HG03097 (cell line): Measurements from ENCODE around the gene SLC4A3.
"Not testable (repeated sequence)": the region's sequence is repeated elsewhere in the genome, so short reads cannot be mapped to it uniquely, and the experiment has no call there.

Experiments used
- ATAC-seq: cut with Tn5 transposase; IDR thresholded peaks from one replicate; pipeline ENCODE4 v1.9.1; 2021; ENCODE audit not compliant: unreplicated experiment, low FRiP score

SLC4A3 gene

GRCh38 chr2:219643788-219644398, 16.5 kb downstream of the SLC4A3 start:
- no peak for ATAC-seq

- no peak for ATAC-seq
Observed at GRCh38 chr2:219644801-219645480, 17.5 kb downstream of the SLC4A3 start.

GRCh38 chr2:219645631-219646527, 18.4 kb downstream of the SLC4A3 start:
- ATAC-seq: no peak

- no peak for ATAC-seq
Observed at GRCh38 chr2:219648176-219648575, 20.7 kb downstream of the SLC4A3 start.

GRCh38 chr2:219648963-219649362, 21.5 kb downstream of the SLC4A3 start:
- no peak for ATAC-seq

- ATAC-seq: no peak
Observed at GRCh38 chr2:219650426-219651248, 23.2 kb downstream of the SLC4A3 start.

- not testable (repeated sequence) for ATAC-seq
Observed at GRCh38 chr2:219651656-219652055, 24.2 kb downstream of the SLC4A3 start.

- ATAC-seq: no peak
Observed at GRCh38 chr2:219656526-219656925, 29.1 kb downstream of the SLC4A3 start.

- no peak for ATAC-seq
Observed at GRCh38 chr2:219658196-219658846, 30.9 kb downstream of the SLC4A3 start.

- no peak for ATAC-seq
Observed at GRCh38 chr2:219658874-219659273, 31.4 kb downstream of the SLC4A3 start.

- ATAC-seq: peak; percentile 88
Observed at GRCh38 chr2:219661197-219661954, 33.9 kb downstream of the SLC4A3 start.

- ATAC-seq: no peak
Observed at GRCh38 chr2:219661955-219662395, 34.5 kb downstream of the SLC4A3 start.

GRCh38 chr2:219662566-219662965, 35.1 kb downstream of the SLC4A3 start:
- no peak for ATAC-seq

GRCh38 chr2:219663116-219663762, 35.8 kb downstream of the SLC4A3 start:
- ATAC-seq: no peak

GRCh38 chr2:219664041-219664440, 36.6 kb downstream of the SLC4A3 start:
- no peak for ATAC-seq

- ATAC-seq: no peak
Observed at GRCh38 chr2:219664944-219665343, 37.5 kb downstream of the SLC4A3 start.

GRCh38 chr2:219665926-219666325, 38.5 kb downstream of the SLC4A3 start:
- no peak for ATAC-seq

- ATAC-seq: no peak
Observed at GRCh38 chr2:219668316-219668715, 40.9 kb downstream of the SLC4A3 start.

GRCh38 chr2:219670386-219670785, 43.0 kb downstream of the SLC4A3 start:
- ATAC-seq: no peak
